ENCODE measurements around the gene SNRNP70.

GRCh38 chr19:49097453-49098288 lies 12.4 kb downstream of the SNRNP70 start:
- TF ChIP-seq CTCF (IDR thresholded peaks at IDR 0.05) (peak; percentile 96 to 100 (median 100)), POLR2A (IDR thresholded peaks at IDR 0.05) (no peak)
